Heart left ventricle (tissue), 16 donors: ENCODE data around the gene CST7. TPM values are rescaled to one million over a fixed set of nuclear protein-coding genes. Genes with fewer than 3 reads are reported as not detected.

ENCODE experiments used
- ATAC-seq, 4 donors: fragments of 200-7000 bp; cut with Tn5 transposase; one replicate each; pipeline ENCODE4 v1.9.1; 2020 to 2022; ENCODE audit warnings: moderate library complexity in 4 of 4, mild to moderate bottlenecking in 3 of 4, moderate number of reproducible peaks in 1 of 4
- DNase-seq, 5 donors: peaks; one replicate each; pipeline ENCODE4 v3.0.0-alpha.2; 2020
- H3K27ac ChIP-seq, 12 donors: fragments of 200-600 bp; sonication (generic) in 4 of 12; one replicate each; pipeline versions ENCODE4 v1.5.0 to v1.8.0; 2016 to 2022; ENCODE audit warnings: mild to moderate bottlenecking in 2 of 12
- H3K27me3 ChIP-seq, 9 donors: fragments of 200-600 bp; sonication (generic) in 2 of 9; one replicate each; pipeline versions ENCODE4 v1.5.1 to v1.8.0; 2016 to 2022; ENCODE audit warnings: mild to moderate bottlenecking in 3 of 9
- H3K36me3 ChIP-seq, 9 donors: fragments of 200-600 bp; sonication (generic) in 2 of 9; one replicate each; pipeline versions ENCODE4 v1.5.0 to v1.8.0; 2018 to 2022; ENCODE audit warnings: mild to moderate bottlenecking in 2 of 9
- H3K4me1 ChIP-seq, 12 donors: fragments of 200-600 bp; sonication (generic) in 4 of 12; one replicate each; pipeline versions ENCODE4 v1.5.0 to v1.8.0; 2016 to 2022; ENCODE audit warnings: mild to moderate bottlenecking in 3 of 12
- H3K4me3 ChIP-seq, 12 donors: fragments of 200-600 bp; sonication (generic) in 4 of 12; one replicate each; pipeline versions ENCODE4 v1.5.0 to v1.8.0; 2017 to 2022; ENCODE audit warnings: mild to moderate bottlenecking in 9 of 12, moderate library complexity in 4 of 12
- H3K9me3 ChIP-seq, 12 donors: fragments of 200-600 bp; sonication (generic) in 4 of 12; one replicate each; pipeline versions ENCODE4 v1.5.0 to v1.8.0; 2016 to 2022; ENCODE audit warnings: mild to moderate bottlenecking in 1 of 12
- POLR2A ChIP-seq, 2 donors: fragments of 450-650 bp; IDR thresholded peaks; one replicate each; pipeline ENCODE4 v1.6.1; 2017; ENCODE audit warnings: antibody characterized with exemption in 2 of 2, mild to moderate bottlenecking in 2 of 2, moderate library complexity in 2 of 2
- WGBS, 4 donors: extraction: QIAGEN DNeasy Blood & Tissue Kit in 2 of 4; methylation state at CpG; one replicate each; pipeline versions ENCODE4 v1.1.5 to v1.1.7; 2013 to 2018; 5-methylcytosine and 5-hydroxymethylcytosine counted together
- intact Hi-C, 10 donors: fragments of 100-400 bp; cut with DNase I; formaldehyde crosslinking; loops; one replicate each; pipeline versions ENCODE4 v1.11.1 to v1.14.2; 2022
- polyA plus RNA-seq, 2 donors: library from polyadenylated mRNA; stranded (reverse); fragments of 200-250 nt; gene quantifications; one replicate each; pipeline ENCODE4 v1.2.3, GENCODE V29; 2013
- total RNA-seq, 9 donors: library from RNA; depleted of rRNA in 2 of 9; stranded (reverse); fragments of >200 nt in 2 of 9; fragmentation: NEBNext Ultra II Directional in 3 of 9; extraction: Animal tissue kit (Norgen Biotek cat#: 25700) in 3 of 9; gene quantifications; one replicate each; pipeline versions ENCODE4 v1.1.0 to v1.2.4, GENCODE V29; 2016 to 2023
- TF ChIP-seq, protein P1 (sequence below), 12 donors: fragments of 200-600 bp; sonication (generic) in 4 of 12; IDR thresholded peaks; one replicate each; pipeline versions ENCODE4 v1.5.0 to v1.8.0; 2018 to 2022; ENCODE audit warnings: antibody characterized with exemption in 12 of 12, mild to moderate bottlenecking in 5 of 12
- donor health status: ischemic (EF 13 %, LVEDD 7.1; RV severe dilation, severe dysfunction).
- donor health status: healthy with polysubstance abuse.
- donor health status: DM: no; HTN: yes; CAD: no.
- donor health status: DM: no; HTN: no; CAD: no.
- donor health status: ischemic (EF 25% LVEDD 6.9; RV normal size, moderate dysfunction).
- donor health status: ischemic (EF 25% LVEDD 5.7; RV mildly dilated, moderate dysfunction).
- donor health status: healthy.
- donor health status: DM: yes; HTN: yes; CAD: no.
- donor health status: ischemic (EF 35%, LVEDD 5.7; RV mildly dilated, moderate dysfunction).
- donor health status: nonischemic (EF 11% LVEDD 7.7; RV severe dilation, severe dysfunction).
- donor health status: DM: yes; HTN: yes; CAD: no.
- donor health status: PGD.
- donor health status: ischemic (EF 29% LVEDD 5.4; RV normal size, mild dysfunction).
- donor health status: nonischemic (EF 23%, LVEDD 6.1; RV moderate dilation, normal function).

Gene CST7
- total and polyA plus RNA-seq, 11 donors = 0.35 to 8.4 (median 1.4) TPM

DNA sequence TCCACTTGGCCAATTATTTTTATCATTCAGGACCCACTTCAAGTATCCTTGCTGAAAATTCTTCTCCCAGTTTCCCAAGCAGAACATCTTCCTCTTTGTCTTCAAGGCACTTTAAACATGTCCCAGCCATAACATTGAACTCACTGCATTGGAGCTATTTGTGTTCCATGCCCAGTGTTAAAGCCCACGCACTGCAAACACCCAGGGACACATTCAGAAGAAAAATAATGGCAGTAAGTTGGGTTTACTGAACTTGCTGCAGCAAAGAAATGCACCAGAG is 45.1 kb downstream of the CST7 start:
- intact Hi-C loops = loop anchor here in 9 of 10 donors (1.0 to 10.0 kb wide), 15 partner anchors 39 to 411 kb away; partner anchors contain the start of genes ENTPD6 (in 4 of the 9), GINS1 (in 1 of the 9) and PYGB (in 1 of the 9)
- Histone ChIP-seq H3K27me3 (no peaks in the 10 kb centered on the region), H3K4me1 (peaks cover 0 to 75% (median 35%) of the 10 kb centered on the region in 12 donors), H3K4me3 (no peak overlapping the region), H3K9me3 (no peaks in the 10 kb centered on the region), H3K36me3 (no peaks in the 10 kb centered on the region), H3K27ac (peak overlapping the region in 6 of 12 donors; percentile 20 to 97 (median 92))
- ATAC-seq (no peak), DNase-seq (no peak)
- 67 to 89% (median 83%) methylated on average over 1 of the region's 1 CpG for WGBS, 4 donors
- TF ChIP-seq, protein P1, sequence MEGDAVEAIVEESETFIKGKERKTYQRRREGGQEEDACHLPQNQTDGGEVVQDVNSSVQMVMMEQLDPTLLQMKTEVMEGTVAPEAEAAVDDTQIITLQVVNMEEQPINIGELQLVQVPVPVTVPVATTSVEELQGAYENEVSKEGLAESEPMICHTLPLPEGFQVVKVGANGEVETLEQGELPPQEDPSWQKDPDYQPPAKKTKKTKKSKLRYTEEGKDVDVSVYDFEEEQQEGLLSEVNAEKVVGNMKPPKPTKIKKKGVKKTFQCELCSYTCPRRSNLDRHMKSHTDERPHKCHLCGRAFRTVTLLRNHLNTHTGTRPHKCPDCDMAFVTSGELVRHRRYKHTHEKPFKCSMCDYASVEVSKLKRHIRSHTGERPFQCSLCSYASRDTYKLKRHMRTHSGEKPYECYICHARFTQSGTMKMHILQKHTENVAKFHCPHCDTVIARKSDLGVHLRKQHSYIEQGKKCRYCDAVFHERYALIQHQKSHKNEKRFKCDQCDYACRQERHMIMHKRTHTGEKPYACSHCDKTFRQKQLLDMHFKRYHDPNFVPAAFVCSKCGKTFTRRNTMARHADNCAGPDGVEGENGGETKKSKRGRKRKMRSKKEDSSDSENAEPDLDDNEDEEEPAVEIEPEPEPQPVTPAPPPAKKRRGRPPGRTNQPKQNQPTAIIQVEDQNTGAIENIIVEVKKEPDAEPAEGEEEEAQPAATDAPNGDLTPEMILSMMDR (IDR thresholded peaks at IDR 0.05) = no peak
- TF ChIP-seq POLR2A (IDR thresholded peaks at IDR 0.05) = no peak

DNA sequence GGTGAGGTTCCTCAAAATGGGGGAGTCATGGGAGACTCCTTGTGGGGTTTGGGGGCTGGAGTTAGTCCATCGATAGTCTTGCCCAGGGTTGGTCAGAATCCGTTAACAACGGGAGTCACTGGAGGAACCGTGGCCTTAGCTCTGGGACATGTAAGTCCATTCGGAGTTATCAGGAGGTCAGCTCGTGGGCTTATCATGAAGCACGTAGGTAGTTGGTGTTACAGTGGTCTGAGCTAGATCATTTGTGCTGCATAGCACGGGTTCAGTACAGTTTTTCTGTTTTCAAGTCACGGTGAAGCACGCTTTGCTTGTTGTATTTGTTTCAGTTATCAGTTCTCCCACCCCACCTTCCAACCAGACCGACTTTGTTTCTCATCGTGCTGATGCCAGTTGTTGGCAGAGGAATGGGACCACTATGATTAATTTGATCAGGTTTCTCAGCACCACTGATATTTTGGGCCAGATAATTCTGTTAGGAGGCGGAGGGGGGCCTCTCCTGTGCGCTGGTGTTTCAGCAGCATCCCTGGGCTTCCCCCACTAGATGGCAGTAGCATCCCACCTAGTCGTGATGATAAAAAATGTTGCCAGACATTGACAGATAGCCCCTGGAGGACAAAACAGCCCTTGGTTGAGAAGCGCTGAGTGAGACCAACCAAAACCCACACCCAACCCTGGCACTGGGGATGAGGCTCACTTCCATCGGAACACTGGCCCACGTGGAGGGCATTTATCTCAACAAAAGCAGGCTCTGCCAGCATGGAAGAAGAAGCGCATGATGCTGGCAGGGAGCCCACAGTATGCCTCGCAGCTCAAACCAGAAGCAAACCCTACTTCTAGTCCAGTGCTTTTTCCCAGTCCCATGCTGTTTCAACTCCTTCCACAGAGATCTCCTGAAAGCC is 45.6 kb downstream of the CST7 start:
- Histone ChIP-seq H3K4me1 (peaks cover 0 to 81% (median 39%) of the 10 kb centered on the region in 12 donors), H3K9me3 (no peaks in the 10 kb centered on the region), H3K4me3 (peak overlapping the region in 7 of 12 donors; percentile 8 to 31 (median 25)), H3K36me3 (no peaks in the 10 kb centered on the region), H3K27ac (peak overlapping the region in 10 of 12 donors; percentile 24 to 97 (median 64)), H3K27me3 (no peaks in the 10 kb centered on the region)
- DNase-seq (peak; percentile 79 to 92 (median 82)), ATAC-seq (peak; percentile 38 to 75 (median 61))
- WGBS, 4 donors = 34 to 42% (median 34%) methylated on average over 17 to 20 of the region's 20 CpGs
- TF ChIP-seq POLR2A (IDR thresholded peaks at IDR 0.05) = no peak
- TF ChIP-seq, protein P1 (IDR thresholded peaks at IDR 0.05) = peak; percentile 90 to 98 (median 94)
- intact Hi-C loops = loop anchor here (1.0 to 10.0 kb wide), 21 partner anchors 38 to 410 kb away; partner anchors contain the start of genes ENTPD6 (in 4 of the 10), PYGB (in 2 of the 10) and GINS1 (in 1 of the 10)

DNA sequence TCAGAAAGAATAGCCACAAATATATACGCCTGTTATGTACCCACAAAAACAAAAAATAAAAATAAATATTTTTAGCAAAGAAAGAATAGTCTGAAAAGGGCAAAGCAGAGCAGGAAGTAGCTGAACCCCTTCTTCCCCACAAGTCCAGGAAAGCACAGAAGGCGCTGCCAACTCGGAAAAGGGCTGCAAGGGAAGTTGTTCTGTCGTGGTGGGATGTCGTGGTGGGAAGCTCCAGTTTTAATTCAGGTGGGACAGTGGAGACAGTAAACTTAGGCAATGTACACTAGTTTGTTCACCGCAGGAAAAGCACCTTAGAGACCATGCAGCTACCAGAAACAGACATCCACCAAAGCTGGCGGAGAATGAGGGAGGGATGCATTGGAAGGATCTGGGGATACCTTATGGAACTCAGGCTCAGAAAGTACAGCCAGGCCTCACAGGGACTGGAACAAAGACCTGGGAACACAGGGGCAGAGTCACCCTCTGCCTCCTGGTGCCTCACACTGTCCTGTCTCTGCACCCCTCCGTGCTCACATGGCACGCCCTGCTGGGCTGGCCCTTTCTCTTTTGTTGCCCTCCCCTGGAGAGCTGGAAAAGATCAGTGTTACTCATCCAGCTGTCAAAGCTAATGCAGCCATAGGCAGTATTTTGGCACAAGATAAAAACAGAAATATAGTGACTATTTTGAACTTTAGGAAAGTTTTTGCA is 46.8 kb downstream of the CST7 start:
- Histone ChIP-seq H3K36me3 (no peaks in the 10 kb centered on the region), H3K9me3 (no peaks in the 10 kb centered on the region), H3K4me3 (no peak overlapping the region), H3K4me1 (peaks cover 0 to 84% (median 42%) of the 10 kb centered on the region in 12 donors), H3K27me3 (no peaks in the 10 kb centered on the region), H3K27ac (peak overlapping the region in 9 of 12 donors; percentile 24 to 97 (median 55))
- intact Hi-C loops = loop anchor here (1.0 to 10.0 kb wide), 18 partner anchors 36 to 409 kb away; partner anchors contain the start of genes PYGB (in 2 of the 10) and GINS1 (in 1 of the 10)
- ATAC-seq (peak in 2 of 4 donors; percentile 10 to 12), DNase-seq (peak in 1 of 5 donors; percentile 26)
- 65 to 75% (median 71%) methylated on average over 9 of the region's 9 CpGs for WGBS, 4 donors
- TF ChIP-seq, protein P1 (IDR thresholded peaks at IDR 0.05) = no peak
- TF ChIP-seq POLR2A (IDR thresholded peaks at IDR 0.05) = no peak
